ENCODE measurements around the gene NDOR1. TPM values are rescaled to one million over a fixed set of nuclear protein-coding genes. Genes with fewer than 3 reads are reported as not detected.

NDOR1 gene
- total and polyA plus RNA-seq, 2 of the 8 experiments (the other 6 are each of a cell fraction or from before 2014, with no cell fraction given) = 25.7 to 32.3 TPM

DNA sequence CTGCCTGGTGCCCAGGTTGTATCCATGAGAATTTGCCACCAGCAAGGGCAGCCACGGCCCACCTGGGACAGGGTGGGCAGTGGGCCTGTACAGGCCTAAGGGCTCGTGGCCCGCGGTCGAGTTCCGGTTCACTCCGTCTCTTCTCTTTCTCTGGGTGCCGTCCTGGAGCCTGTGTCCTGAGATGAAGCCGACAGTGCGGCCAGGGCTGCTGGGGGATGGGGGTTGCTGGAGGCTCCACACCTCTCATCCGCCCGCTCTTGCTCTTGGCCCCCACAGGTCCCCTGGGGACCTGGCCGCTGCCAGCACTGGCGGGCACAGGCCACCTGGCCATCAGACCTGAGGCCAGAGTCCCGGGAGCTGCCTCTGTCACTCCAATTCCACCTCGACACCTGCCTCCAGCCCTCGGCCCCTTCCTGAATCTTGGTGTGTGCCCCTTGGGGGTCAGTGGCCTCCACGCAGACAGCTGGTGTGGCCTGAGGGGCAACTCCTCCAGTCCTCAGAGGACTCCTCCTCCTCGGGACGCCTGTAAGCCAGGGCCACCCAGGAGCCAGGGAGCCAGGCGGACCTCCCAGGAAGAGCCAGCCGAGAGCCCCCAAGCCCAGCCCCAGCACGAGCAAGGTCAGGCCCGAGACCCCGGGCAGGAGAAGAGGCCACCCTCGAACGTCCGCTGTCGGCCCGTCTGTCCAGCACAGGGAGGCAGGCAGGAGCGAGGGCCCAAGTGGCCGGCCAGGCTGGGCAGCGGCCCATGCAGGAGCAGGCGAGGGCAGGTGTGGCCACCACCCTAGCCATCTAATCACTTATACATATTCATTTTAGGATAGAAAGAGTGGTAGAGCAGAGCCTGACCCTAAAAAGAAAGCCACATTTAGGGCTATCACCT is 40.9 kb upstream of the NDOR1 start:
- Histone ChIP-seq H3K56ac (replicated peaks; ENCODE audit: insufficient read length, low read depth, low read length) (no peak overlapping the region), H3K4me2 (ENCODE audit: insufficient read depth in 1 of 2, low read depth in 2 of 2, low read length in 2 of 2) (no peak overlapping the region), H3K23me2 (ENCODE audit: low read depth, low read length) (peaks cover 19% of the 10 kb centered on the region; the same call in 1 of the 2 replicates), H2BK120ac (replicated peaks; ENCODE audit: low read depth, low read length) (no peak overlapping the region), H3K79me2 (ENCODE audit: control insufficient read depth in 1 of 2, insufficient read depth in 2 of 2, low read length in 2 of 2) (no peaks in the 10 kb centered on the region), H3K79me1 (ENCODE audit: low read depth, low read length) (no peaks in the 10 kb centered on the region; the same call in 1 of the 2 replicates), H3K4me1 (replicated peaks in 1 of 4; ENCODE audit: control insufficient read depth in 3 of 4, insufficient read depth in 4 of 4, low read length in 3 of 4) (peaks cover 0 to 16% (median 13%) of the 10 kb centered on the region in 4 experiments; a peak in 6 of 7 replicates), H3K18ac (ENCODE audit: extremely low read depth, low read length) (no peak overlapping the region; the same call in 1 of the 2 replicates), H2AFZ (ENCODE audit: low read length) (no peak overlapping the region), H2BK20ac (ENCODE audit: low read length) (no peak overlapping the region), H2BK5ac (ENCODE audit: low read depth, low read length) (no peak overlapping the region), H3K4ac (replicated peaks; ENCODE audit: insufficient read length, low read depth, low read length) (no peak overlapping the region), H4K5ac (ENCODE audit: insufficient read length, low read depth, low read length) (no peak overlapping the region), H4K91ac (replicated peaks; ENCODE audit: insufficient read length, low read length) (no peak overlapping the region), H4K20me1 (replicated peaks in 1 of 2; ENCODE audit: control insufficient read depth in 1 of 2, insufficient read depth in 2 of 2, low read length in 2 of 2) (peaks cover 0 to 15% of the 10 kb centered on the region in 2 experiments), H3K27me3 (replicated peaks in 1 of 4; ENCODE audit: control insufficient read depth in 3 of 4, extremely low read depth in 1 of 4, insufficient read depth in 3 of 4, low read length in 3 of 4) (peaks cover 63 to 98% (median 87%) of the 10 kb centered on the region in 4 experiments), H3K27ac (ENCODE audit: low read depth, low read length) (no peak overlapping the region), H3K23ac (ENCODE audit: insufficient read length) (no peak overlapping the region), H3K4me3 (ENCODE audit: extremely low read depth in 1 of 4, insufficient read depth in 2 of 4, low read depth in 3 of 4, low read length in 4 of 4) (no peak overlapping the region), H3K36me3 (ENCODE audit: control insufficient read depth in 2 of 4, insufficient read depth in 4 of 4, low read length in 3 of 4) (no peaks in the 10 kb centered on the region; a peak in 1 of 8 replicates), H2BK15ac (ENCODE audit: low read length) (no peak overlapping the region), H4K8ac (ENCODE audit: extremely low read depth, insufficient read depth, low read length) (no peak overlapping the region), H3K9me3 (ENCODE audit: insufficient read depth in 2 of 2, low read depth in 1 of 2, low read length in 1 of 2) (no peaks in the 10 kb centered on the region), H3K14ac (ENCODE audit: insufficient read length) (no peak overlapping the region), H2AK5ac (ENCODE audit: low read depth, low read length) (no peak overlapping the region), H2BK12ac (ENCODE audit: low read depth, low read length) (no peak overlapping the region), H3K9ac (replicated peaks in 1 of 4; ENCODE audit: extremely low read depth in 1 of 4, low read depth in 3 of 4, low read length in 3 of 4) (no peak overlapping the region)
- ChIA-PET CTCF (ENCODE audit: partially characterized antibody) (interaction anchor here (1.0 to 4.0 kb wide), 4 partner anchors 11 to 101 kb away, joined by 3 to 16 read pairs (median 6); partner anchors contain the start of gene CYSRT1), POLR2A (ENCODE audit: partially characterized antibody) (interaction anchor here (2.9 kb wide), 1 partner anchor 35 kb away, joined by 12 read pairs; no protein-coding TSS in a partner anchor)
- no peak for FAIRE-seq
- TF ChIP-seq POLR2A (IDR thresholded peaks at IDR 0.05; ENCODE audit: control extremely low read depth in 1 of 2, low read depth in 2 of 2, low read length in 2 of 2) (no peak), HDAC6 (IDR thresholded peaks at IDR 0.05; ENCODE audit: low read depth, low read length) (no peak), TBP (IDR thresholded peaks at IDR 0.05; ENCODE audit: low read depth, low read length) (no peak), POLR2AphosphoS5 (IDR thresholded peaks at IDR 0.05; ENCODE audit: low read depth, low read length) (no peak), NRF1 (IDR thresholded peaks at IDR 0.05; ENCODE audit: low read depth, low read length) (no peak), RAD21 (IDR thresholded peaks at IDR 0.05 in 1 of 2, conservative IDR thresholded peaks at IDR 0.05 in 1 of 2; ENCODE audit: low read depth in 2 of 2, low read length in 2 of 2) (no peak), RFX5 (IDR thresholded peaks at IDR 0.05; ENCODE audit: borderline replicate concordance, low read depth, low read length) (no peak), PHF8 (conservative IDR thresholded peaks at IDR 0.05; ENCODE audit: low read depth, low read length) (no peak)
- TF ChIP-seq, protein P1, sequence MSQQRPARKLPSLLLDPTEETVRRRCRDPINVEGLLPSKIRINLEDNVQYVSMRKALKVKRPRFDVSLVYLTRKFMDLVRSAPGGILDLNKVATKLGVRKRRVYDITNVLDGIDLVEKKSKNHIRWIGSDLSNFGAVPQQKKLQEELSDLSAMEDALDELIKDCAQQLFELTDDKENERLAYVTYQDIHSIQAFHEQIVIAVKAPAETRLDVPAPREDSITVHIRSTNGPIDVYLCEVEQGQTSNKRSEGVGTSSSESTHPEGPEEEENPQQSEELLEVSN (IDR thresholded peaks at IDR 0.05) = no peak
- DNase-seq (ENCODE audit: low read depth in 1 of 2, low spot score in 2 of 2) = no peak
- WGBS, 2 experiments (ENCODE audit: extremely low coverage in 1 of 2, insufficient coverage in 1 of 2, insufficient read length in 1 of 2, insufficient replicate concordance in 2 of 2, low coverage in 1 of 2, low lambda C conversion rate in 2 of 2, missing lambda C conversion rate in 1 of 2) = 94% methylated on average over 29 of the region's 34 CpGs; no CpG with 5 or more reads in 1 of the 2 experiments

All from H1 (cell line).